ENCODE measurements around the gene ADK. TPM values are rescaled to one million over a fixed set of nuclear protein-coding genes. Genes with fewer than 3 reads are reported as not detected.

Gene ADK
- total RNA-seq, 4 donors from 2014 or later: 62.1 to 84.7 (median 74.4) TPM

DNA sequence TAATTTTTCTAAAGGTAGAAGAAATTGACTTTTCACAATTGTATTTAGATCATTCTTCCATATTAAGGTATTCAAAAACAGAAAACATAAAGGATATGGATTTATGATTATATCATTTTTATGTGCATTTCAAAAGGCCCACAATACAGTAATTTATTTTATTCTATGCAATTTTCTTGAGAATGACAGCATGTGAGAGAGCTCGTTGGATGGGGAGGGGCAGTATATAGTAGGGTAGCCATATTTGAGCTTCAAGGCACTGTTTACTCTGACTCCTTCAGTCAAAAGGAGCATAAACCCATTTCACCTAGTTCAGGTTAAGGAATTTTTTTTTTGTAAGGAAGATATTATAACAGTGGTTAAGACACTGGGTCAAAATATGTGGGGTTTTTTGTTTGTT is 534.5 kb downstream of the ADK start:
- WGBS, 2 donors: 92 to 96% methylated on average over 1 of the region's 1 CpG
- TF ChIP-seq, protein P1, sequence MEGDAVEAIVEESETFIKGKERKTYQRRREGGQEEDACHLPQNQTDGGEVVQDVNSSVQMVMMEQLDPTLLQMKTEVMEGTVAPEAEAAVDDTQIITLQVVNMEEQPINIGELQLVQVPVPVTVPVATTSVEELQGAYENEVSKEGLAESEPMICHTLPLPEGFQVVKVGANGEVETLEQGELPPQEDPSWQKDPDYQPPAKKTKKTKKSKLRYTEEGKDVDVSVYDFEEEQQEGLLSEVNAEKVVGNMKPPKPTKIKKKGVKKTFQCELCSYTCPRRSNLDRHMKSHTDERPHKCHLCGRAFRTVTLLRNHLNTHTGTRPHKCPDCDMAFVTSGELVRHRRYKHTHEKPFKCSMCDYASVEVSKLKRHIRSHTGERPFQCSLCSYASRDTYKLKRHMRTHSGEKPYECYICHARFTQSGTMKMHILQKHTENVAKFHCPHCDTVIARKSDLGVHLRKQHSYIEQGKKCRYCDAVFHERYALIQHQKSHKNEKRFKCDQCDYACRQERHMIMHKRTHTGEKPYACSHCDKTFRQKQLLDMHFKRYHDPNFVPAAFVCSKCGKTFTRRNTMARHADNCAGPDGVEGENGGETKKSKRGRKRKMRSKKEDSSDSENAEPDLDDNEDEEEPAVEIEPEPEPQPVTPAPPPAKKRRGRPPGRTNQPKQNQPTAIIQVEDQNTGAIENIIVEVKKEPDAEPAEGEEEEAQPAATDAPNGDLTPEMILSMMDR (IDR thresholded peaks at IDR 0.05): no peak
- TF ChIP-seq POLR2A (IDR thresholded peaks at IDR 0.05): no peak
- peaks cover 5 to 10% of the 10 kb centered on the region in 2 donors for H3K4me1 ChIP-seq
- no peaks in the 10 kb centered on the region for H3K9me3 ChIP-seq
- no peak for DNase-seq
- H3K27me3 ChIP-seq: no peaks in the 10 kb centered on the region
- intact Hi-C loops (cut with DNase I): no loop called here
- H3K27ac ChIP-seq: no peak overlapping the region
- no peak overlapping the region for H3K4me3 ChIP-seq (replicated peaks in 1 of 3)
- H3K36me3 ChIP-seq: no peaks in the 10 kb centered on the region

DNA sequence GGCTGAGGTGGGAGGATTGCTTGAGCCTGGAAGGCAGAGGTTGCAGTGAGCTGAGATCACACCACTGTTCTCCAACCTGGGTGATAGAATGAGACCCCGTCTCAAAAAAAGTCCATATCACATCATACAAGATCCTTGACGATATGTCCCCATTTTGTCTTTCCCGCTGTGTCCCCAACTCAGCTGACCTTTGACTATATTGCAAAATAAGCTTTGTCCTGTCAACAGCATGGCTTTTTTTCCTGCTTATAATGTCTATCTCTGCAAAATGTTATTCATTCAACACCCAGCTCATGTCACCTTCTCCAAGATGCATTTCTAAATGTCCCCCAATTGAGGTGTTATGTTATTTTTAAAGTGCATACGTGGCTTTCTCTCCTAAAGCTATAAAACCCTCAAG is 539.4 kb downstream of the ADK start:
- intact Hi-C loops (cut with DNase I): no loop called here
- H3K4me3 ChIP-seq (replicated peaks in 1 of 3): no peak overlapping the region
- H3K4me1 ChIP-seq: no peaks in the 10 kb centered on the region
- WGBS, 2 donors: 94 to 97% methylated on average over 4 of the region's 4 CpGs
- H3K9me3 ChIP-seq: no peaks in the 10 kb centered on the region
- TF ChIP-seq, protein P1 (IDR thresholded peaks at IDR 0.05): no peak
- TF ChIP-seq POLR2A (IDR thresholded peaks at IDR 0.05): no peak
- DNase-seq: no peak
- H3K36me3 ChIP-seq: no peaks in the 10 kb centered on the region
- H3K27me3 ChIP-seq: no peaks in the 10 kb centered on the region
- no peak overlapping the region for H3K27ac ChIP-seq

DNA sequence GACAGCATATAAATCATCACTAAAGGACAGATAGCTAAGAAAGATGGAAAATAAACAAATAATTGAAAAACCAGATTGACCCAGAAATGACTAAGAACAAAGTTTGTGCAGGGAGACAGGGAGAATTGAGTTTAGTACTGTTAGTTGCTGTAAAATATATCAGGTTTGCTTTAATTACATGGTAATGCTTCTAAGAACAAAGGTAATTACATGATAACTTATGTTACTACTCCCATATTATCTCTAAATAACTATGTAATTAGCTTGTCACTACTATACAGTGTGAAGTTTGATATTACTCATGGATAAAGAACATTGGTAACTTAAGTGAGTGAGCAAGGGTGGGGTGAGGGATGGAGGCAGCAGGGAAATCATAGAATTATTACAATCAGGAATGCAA is 540.1 kb downstream of the ADK start:
- TF ChIP-seq POLR2A (IDR thresholded peaks at IDR 0.05): no peak
- TF ChIP-seq, protein P1 (IDR thresholded peaks at IDR 0.05): no peak
- DNase-seq: no peak
- H3K4me1 ChIP-seq: no peaks in the 10 kb centered on the region
- no peaks in the 10 kb centered on the region for H3K36me3 ChIP-seq
- no peaks in the 10 kb centered on the region for H3K27me3 ChIP-seq
- no peaks in the 10 kb centered on the region for H3K9me3 ChIP-seq
- intact Hi-C loops (cut with DNase I): no loop called here
- H3K27ac ChIP-seq: no peak overlapping the region
- H3K4me3 ChIP-seq (replicated peaks in 1 of 3): no peak overlapping the region

DNA sequence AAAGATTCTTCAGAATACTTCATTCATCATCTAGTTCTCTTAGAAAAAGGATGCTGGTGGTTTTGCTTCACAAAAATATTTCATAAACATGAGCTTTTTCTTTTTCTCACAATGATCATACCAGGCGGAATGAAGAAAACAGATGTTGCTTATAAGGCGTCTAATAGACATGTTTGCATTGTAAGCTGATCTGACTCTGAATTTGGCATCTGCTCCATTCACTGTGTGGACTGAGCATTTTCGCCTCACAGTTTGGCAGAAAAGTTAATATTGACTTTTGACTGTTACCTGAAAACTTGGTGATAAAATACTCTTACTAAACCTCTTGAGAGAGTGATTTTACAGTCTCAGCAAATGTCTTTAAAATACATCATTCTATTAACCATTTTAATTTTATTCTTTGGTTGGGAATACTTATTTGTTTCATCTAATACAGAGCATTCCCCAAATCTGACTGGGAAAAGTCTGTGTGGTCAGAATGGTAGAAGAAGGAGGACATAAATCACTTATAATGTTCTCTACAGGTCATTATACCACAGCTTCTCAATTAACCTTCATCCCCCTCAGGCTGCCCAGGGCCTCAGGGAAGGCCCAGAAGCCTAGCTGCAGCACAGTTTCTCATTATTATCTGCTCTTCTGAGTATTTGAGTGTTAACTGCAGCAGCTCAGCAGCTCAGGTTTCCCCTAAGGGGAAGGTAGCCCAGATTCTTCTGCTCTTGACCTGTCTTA is 553.8 kb downstream of the ADK start:
- Histone ChIP-seq H3K4me3 (replicated peaks in 1 of 3) (no peak overlapping the region), H3K27me3 (no peaks in the 10 kb centered on the region), H3K36me3 (peaks cover 0 to 4% of the 10 kb centered on the region in 2 donors), H3K9me3 (no peaks in the 10 kb centered on the region), H3K27ac (no peak overlapping the region), H3K4me1 (no peaks in the 10 kb centered on the region)
- intact Hi-C loops (cut with DNase I): no loop called here
- DNase-seq: no peak
- TF ChIP-seq, protein P1 (IDR thresholded peaks at IDR 0.05): no peak
- no peak for TF ChIP-seq POLR2A (IDR thresholded peaks at IDR 0.05)
- 77 to 94% methylated on average over 3 of the region's 3 CpGs for WGBS, 2 donors

DNA sequence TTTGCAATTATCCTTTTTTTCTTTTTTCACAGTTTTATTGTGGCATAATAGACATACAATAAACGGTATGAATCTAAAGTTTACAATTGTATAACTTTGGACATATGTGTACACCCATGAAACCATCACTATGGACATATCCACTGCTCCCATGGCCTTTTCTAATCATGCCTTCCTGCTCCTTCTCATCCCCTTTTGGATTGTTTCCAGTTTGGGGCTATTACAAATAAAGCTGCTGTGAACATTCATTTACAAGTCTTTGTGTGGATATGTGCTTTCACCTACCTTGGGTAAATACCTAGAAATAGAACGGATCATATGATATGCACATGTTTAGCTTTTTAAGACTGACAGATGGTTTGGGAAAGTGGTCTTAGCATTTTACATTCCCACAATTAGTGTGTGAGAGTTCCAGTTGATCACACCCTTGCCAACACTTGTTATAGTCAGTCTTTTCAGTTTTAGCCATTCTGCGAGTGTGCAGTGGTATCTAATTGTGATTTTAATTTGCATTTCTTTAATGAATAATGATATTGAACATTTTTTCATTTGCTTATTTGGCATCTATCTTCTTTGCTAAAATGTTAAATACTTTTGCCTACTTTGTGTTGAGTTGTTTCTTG is 554.4 kb downstream of the ADK start:
- TF ChIP-seq, protein P1 (IDR thresholded peaks at IDR 0.05): no peak
- TF ChIP-seq POLR2A (IDR thresholded peaks at IDR 0.05): no peak
- Histone ChIP-seq H3K9me3 (no peaks in the 10 kb centered on the region), H3K27ac (no peak overlapping the region), H3K4me3 (replicated peaks in 1 of 3) (no peak overlapping the region), H3K27me3 (no peaks in the 10 kb centered on the region), H3K4me1 (no peaks in the 10 kb centered on the region), H3K36me3 (peaks cover 0 to 4% of the 10 kb centered on the region in 2 donors)
- DNase-seq: no peak
- 96 to 99% methylated on average over 3 of the region's 3 CpGs for WGBS, 2 donors
- intact Hi-C loops (cut with DNase I): no loop called here

Measured in thyroid gland (tissue), 4 donors.